ENCODE data around the gene PRPSAP1. TPM values are rescaled to one million over a fixed set of nuclear protein-coding genes. Genes with fewer than 3 reads are reported as not detected.
"Not testable (repeated sequence)": the region's sequence is repeated elsewhere in the genome, so short reads cannot be mapped to it uniquely, and the experiment has no call there.

The PRPSAP1 gene
- total RNA-seq, 2 experiments from 2014 or later, result 61.6 to 66.1 TPM

- Mint-ChIP-seq H3K4me1 (peaks cover 3% of the 10 kb centered on the region), H3K4me3 (no peak overlapping the region), H3K27me3 (peaks cover 18% of the 10 kb centered on the region), H3K36me3 (no peaks in the 10 kb centered on the region), H3K27ac (no peak overlapping the region), H3K9me3 (no peaks in the 10 kb centered on the region)
- ATAC-seq (ENCODE audit: low read depth) (no peak), DNase-seq (no peak)
- POLR2A ChIA-PET, result no interaction called here
Measured at GRCh38 chr17:76360461-76360860, 6.7 kb upstream of the PRPSAP1 start.

GRCh38 chr17:76359776-76360175, 6.1 kb upstream of the PRPSAP1 start:
- peaks cover 18% of the 10 kb centered on the region for H3K27me3 Mint-ChIP-seq
- POLR2A ChIA-PET; H3K36me3 Mint-ChIP-seq; H3K27ac Mint-ChIP-seq; DNase-seq; ATAC-seq (ENCODE audit: low read depth); H3K4me3 Mint-ChIP-seq; H3K9me3 Mint-ChIP-seq; H3K4me1 Mint-ChIP-seq: not testable (repeated sequence)

- H3K4me3 Mint-ChIP-seq, result no peak overlapping the region
- POLR2A ChIA-PET, result no interaction called here
- ATAC-seq (ENCODE audit: low read depth) (no peak), DNase-seq (no peak)
- H3K27me3 Mint-ChIP-seq, result peaks cover 16% of the 10 kb centered on the region
- H3K27ac Mint-ChIP-seq, result no peak overlapping the region
- H3K36me3 Mint-ChIP-seq, result no peaks in the 10 kb centered on the region
- no peaks in the 10 kb centered on the region for H3K9me3 Mint-ChIP-seq
- peaks cover 8% of the 10 kb centered on the region for H3K4me1 Mint-ChIP-seq
Measured at GRCh38 chr17:76359375-76359774, 5.7 kb upstream of the PRPSAP1 start.

GRCh38 chr17:76357597-76358158, 4.0 kb upstream of the PRPSAP1 start:
- Mint-ChIP-seq H3K4me3 (no peak overlapping the region), H3K27me3 (peaks cover 16% of the 10 kb centered on the region)
- ATAC-seq (ENCODE audit: low read depth), result no peak

GRCh38 chr17:76356803-76357456, 3.2 kb upstream of the PRPSAP1 start:
- no peaks in the 10 kb centered on the region for H3K9me3 Mint-ChIP-seq
- H3K36me3 Mint-ChIP-seq, result peaks cover 1% of the 10 kb centered on the region
- H3K27ac Mint-ChIP-seq, result no peak overlapping the region
- DNase-seq, result no peak
- peaks cover 13% of the 10 kb centered on the region for H3K4me1 Mint-ChIP-seq
- peaks cover 11% of the 10 kb centered on the region for H3K27me3 Mint-ChIP-seq
- POLR2A ChIA-PET, result no interaction called here
- H3K4me3 Mint-ChIP-seq, result no peak overlapping the region
- no peak for ATAC-seq (ENCODE audit: low read depth)

More at GRCh38 chr17:76357597-76358158, 4.0 kb upstream of the PRPSAP1 start:
- Mint-ChIP-seq H3K9me3 (no peaks in the 10 kb centered on the region), H3K27ac (no peak overlapping the region), H3K4me1 (peaks cover 8% of the 10 kb centered on the region), H3K36me3 (no peaks in the 10 kb centered on the region)
- DNase-seq, result no peak
- POLR2A ChIA-PET, result interaction anchor here (0.6 kb wide), 1 partner anchor 12 kb away, joined by 6 read pairs; no protein-coding TSS in a partner anchor

GRCh38 chr17:76354747-76355310, 1.1 kb upstream of the PRPSAP1 start:
- ATAC-seq (ENCODE audit: low read depth) (no peak), DNase-seq (no peak)
- Mint-ChIP-seq H3K27me3 (peaks cover 5% of the 10 kb centered on the region), H3K9me3 (no peaks in the 10 kb centered on the region), H3K4me1 (peaks cover 17% of the 10 kb centered on the region), H3K36me3 (peaks cover 5% of the 10 kb centered on the region), H3K4me3 (peak overlapping the region; percentile 96), H3K27ac (peak overlapping the region; percentile 78)
- POLR2A ChIA-PET, result interaction anchor here (1.0 to 3.7 kb wide), 3 partner anchors 11 to 138 kb away, joined by 5 to 63 read pairs (median 6); partner anchors contain the start of gene SPHK1

- ATAC-seq (ENCODE audit: low read depth) (no peak), DNase-seq (no peak)
- Mint-ChIP-seq H3K27ac (peak overlapping the region; percentile 99), H3K27me3 (peaks cover 5% of the 10 kb centered on the region), H3K36me3 (peaks cover 5% of the 10 kb centered on the region), H3K4me3 (peak overlapping the region; percentile 96), H3K4me1 (peaks cover 17% of the 10 kb centered on the region), H3K9me3 (no peaks in the 10 kb centered on the region)
- POLR2A ChIA-PET, result interaction anchor here (1.0 to 3.7 kb wide), 3 partner anchors 30 to 209 kb away, joined by 3 to 63 read pairs (median 6); partner anchors contain the start of gene SPHK1
Measured at GRCh38 chr17:76354317-76354729, 607 bp upstream of the PRPSAP1 start.

- ATAC-seq (ENCODE audit: low read depth) (peak; percentile 4), DNase-seq (no peak)
- Mint-ChIP-seq H3K36me3 (peaks cover 5% of the 10 kb centered on the region), H3K9me3 (no peaks in the 10 kb centered on the region), H3K27me3 (peaks cover 5% of the 10 kb centered on the region), H3K4me3 (peak overlapping the region; percentile 96), H3K27ac (peak overlapping the region; percentile 99), H3K4me1 (peaks cover 17% of the 10 kb centered on the region)
- POLR2A ChIA-PET, result interaction anchor here (0.5 to 3.7 kb wide), 14 partner anchors 9 to 573 kb away, joined by 3 to 63 read pairs (median 4); partner anchors contain the start of genes EXOC7, FBF1 and SPHK1
Measured at GRCh38 chr17:76353004-76353598, 615 bp downstream of the PRPSAP1 start.

GRCh38 chr17:76351526-76352071, 2.1 kb downstream of the PRPSAP1 start:
- peak overlapping the region; percentile 96 for H3K4me3 Mint-ChIP-seq
- H3K9me3 Mint-ChIP-seq, result no peaks in the 10 kb centered on the region
- H3K27me3 Mint-ChIP-seq, result peaks cover under 1% of the 10 kb centered on the region
- DNase-seq (no peak), ATAC-seq (ENCODE audit: low read depth) (no peak)
- POLR2A ChIA-PET, result interaction anchor here (1.7 kb wide), 1 partner anchor 11 kb away, joined by 6 read pairs; no protein-coding TSS in a partner anchor
- H3K4me1 Mint-ChIP-seq, result peaks cover 14% of the 10 kb centered on the region
- peak overlapping the region; percentile 7 for H3K27ac Mint-ChIP-seq
- H3K36me3 Mint-ChIP-seq, result peaks cover 12% of the 10 kb centered on the region

GRCh38 chr17:76350463-76350862, 3.3 kb downstream of the PRPSAP1 start:
- Mint-ChIP-seq H3K27me3 (no peaks in the 10 kb centered on the region), H3K4me1 (peaks cover 14% of the 10 kb centered on the region), H3K27ac (no peak overlapping the region), H3K4me3 (no peak overlapping the region), H3K9me3 (no peaks in the 10 kb centered on the region), H3K36me3 (peaks cover 18% of the 10 kb centered on the region)
- ATAC-seq (ENCODE audit: low read depth) (no peak), DNase-seq (no peak)
- POLR2A ChIA-PET, result no interaction called here

GRCh38 chr17:76346936-76347335, 6.8 kb downstream of the PRPSAP1 start:
- DNase-seq; ATAC-seq (ENCODE audit: low read depth); H3K9me3 Mint-ChIP-seq; H3K27ac Mint-ChIP-seq; H3K27me3 Mint-ChIP-seq; POLR2A ChIA-PET; H3K4me1 Mint-ChIP-seq; H3K4me3 Mint-ChIP-seq: not testable (repeated sequence)
- peaks cover 19% of the 10 kb centered on the region for H3K36me3 Mint-ChIP-seq

GRCh38 chr17:76345377-76345974, 8.2 kb downstream of the PRPSAP1 start:
- H3K27ac Mint-ChIP-seq, result no peak overlapping the region
- POLR2A ChIA-PET, result interaction anchor here (0.7 kb wide), 1 partner anchor 12 kb away, joined by 6 read pairs; no protein-coding TSS in a partner anchor
- ATAC-seq (ENCODE audit: low read depth), result no peak
- H3K4me1 Mint-ChIP-seq, result peaks cover under 1% of the 10 kb centered on the region
- no peaks in the 10 kb centered on the region for H3K27me3 Mint-ChIP-seq
- peaks cover 18% of the 10 kb centered on the region for H3K36me3 Mint-ChIP-seq
- H3K9me3 Mint-ChIP-seq, result no peaks in the 10 kb centered on the region
- DNase-seq, result no peak
- H3K4me3 Mint-ChIP-seq, result no peak overlapping the region

- ATAC-seq (ENCODE audit: low read depth), result no peak
- POLR2A ChIA-PET, result no interaction called here
- Mint-ChIP-seq H3K36me3 (peaks cover 20% of the 10 kb centered on the region), H3K27ac (no peak overlapping the region), H3K27me3 (no peaks in the 10 kb centered on the region), H3K4me3 (no peak overlapping the region), H3K4me1 (no peaks in the 10 kb centered on the region), H3K9me3 (no peaks in the 10 kb centered on the region)
- DNase-seq, result no peak
Measured at GRCh38 chr17:76343106-76343505, 10.6 kb downstream of the PRPSAP1 start.

Data from activated naive CD8-positive, alpha-beta T cell treated with anti-CD3 and anti-CD28 coated beads, Interleukin-2, amount 10 ng/mL, durations not matched to agents 7 days and 5 days (primary cell).